SK-N-SH (cell line): ENCODE data around the gene PTPN4.

ENCODE experiments used
- RFX5 ChIP-seq: IDR thresholded peaks from 2 replicates; pipeline ENCODE4 v1.6.1; 2012; ENCODE audit warnings: mild to moderate bottlenecking, improper control_type of control experiment, low read length
- ZBTB33 ChIP-seq: IDR thresholded peaks from 2 replicates; pipeline ENCODE4 v1.4.0; 2012; ENCODE audit warnings: low read depth, borderline replicate concordance

DNA sequence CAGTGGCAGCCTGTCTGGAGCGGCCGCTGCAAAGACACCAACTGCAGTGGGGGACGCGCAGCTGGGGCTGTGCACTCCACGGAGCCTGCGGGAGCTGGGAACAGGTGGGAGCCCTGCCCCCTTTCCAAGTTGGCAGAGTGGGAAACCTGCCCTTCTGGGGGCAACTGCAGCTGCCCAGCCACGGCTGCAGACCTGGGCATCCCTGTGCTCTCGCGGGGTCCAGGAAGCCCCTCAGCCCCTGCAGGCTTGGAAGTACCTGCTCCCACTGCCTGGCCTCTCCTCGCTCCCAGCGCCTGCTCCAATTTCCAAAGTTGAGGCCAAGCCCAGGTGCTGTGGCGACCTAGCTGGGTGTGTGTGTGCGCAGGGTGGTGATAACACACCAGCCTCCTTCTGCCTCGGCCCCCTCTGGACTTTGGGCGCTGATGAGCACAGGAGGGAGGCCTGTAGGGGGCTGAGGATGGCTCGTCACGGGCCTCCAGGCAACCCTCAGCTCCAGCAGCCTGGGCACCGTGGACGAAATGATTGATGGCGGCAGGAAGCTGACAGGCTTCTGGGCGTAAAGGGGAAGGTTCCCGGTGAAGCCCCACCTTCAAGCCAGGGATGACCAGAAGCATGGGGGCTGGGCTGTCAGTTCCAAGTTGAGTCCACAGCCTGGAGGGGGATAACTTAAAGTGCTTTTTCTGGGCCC lies 76.9 kb downstream of the PTPN4 start:
- no peak for TF ChIP-seq ZBTB33
- no peak for TF ChIP-seq RFX5
